ENCODE data around the gene PKMYT1. TPM values are rescaled to one million over a fixed set of nuclear protein-coding genes. Genes with fewer than 3 reads are reported as not detected.

PKMYT1 gene
- total and polyA plus RNA-seq, 12 donors, result 0.34 to 4.2 (median 0.71) TPM; not detected in 1

GRCh38 chr16:2969545-2970521 is 10.4 kb downstream of the PKMYT1 start:
- Histone ChIP-seq H3K27me3 (peaks cover 30 to 41% (median 35%) of the 10 kb centered on the region in 7 donors), H3K36me3 (peaks cover 0 to 21% (median 0%) of the 10 kb centered on the region in 9 donors), H3K27ac (peak overlapping the region in 9 of 10 donors; percentile 38 to 83 (median 63)), H3K4me3 (peak overlapping the region; percentile 44 to 90 (median 78)), H3K9me3 (no peaks in the 10 kb centered on the region), H3K4me1 (peaks cover under 1 to 55% (median 43%) of the 10 kb centered on the region in 9 donors)
- 3 to 4% methylated on average over 65 to 83 of the region's 83 CpGs for WGBS, 2 donors
- intact Hi-C loops (cut with DNase I), result no loop called here
- peak in 7 of 9 donors; percentile 29 to 67 (median 55) for TF ChIP-seq CTCF (IDR thresholded peaks at IDR 0.05)
- ATAC-seq, result peak; percentile 10 to 49 (median 30)
- peak; percentile 55 to 67 for DNase-seq

- Histone ChIP-seq H3K27ac (peak within 1 kb of the TSS in 9 of 10 donors; percentile 38 to 83 (median 63)), H3K9me3 (no peaks in the 10 kb centered on the region), H3K36me3 (peaks cover 0 to 21% (median 0%) of the 10 kb centered on the region in 9 donors), H3K4me1 (peaks cover 8 to 64% (median 52%) of the 10 kb centered on the region in 9 donors), H3K27me3 (peaks cover 39 to 50% (median 44%) of the 10 kb centered on the region in 7 donors), H3K4me3 (peak within 1 kb of the TSS; percentile 44 to 90 (median 78))
- ATAC-seq (peak; percentile 88 to 96 (median 92)), DNase-seq (peak; percentile 83 to 90)
- TF ChIP-seq CTCF (IDR thresholded peaks at IDR 0.05), result no peak
- intact Hi-C loops (cut with DNase I), result no loop called here
- WGBS, 2 donors, result 0 to 1% methylated on average over 88 to 98 of the region's 98 CpGs
Observed at GRCh38 chr16:2968738-2969544, 11.3 kb downstream of the PKMYT1 start, which contains the start of gene PAQR4. PAQR4 (plus strand) TSS chr16:2969348; CDS start chr16:2969675, 327 bp downstream.

- peak overlapping the region; percentile 24 to 90 (median 78) for H3K4me3 ChIP-seq
- no peak for ATAC-seq
- intact Hi-C loops (cut with DNase I), result no loop called here
- TF ChIP-seq CTCF (IDR thresholded peaks at IDR 0.05), result no peak
- H3K27me3 ChIP-seq, result peaks cover 44 to 56% (median 50%) of the 10 kb centered on the region in 7 donors
- DNase-seq, result no peak
- H3K9me3 ChIP-seq, result no peaks in the 10 kb centered on the region
- peak overlapping the region in 1 of 10 donors; percentile 3 for H3K27ac ChIP-seq
- peaks cover 14 to 67% (median 58%) of the 10 kb centered on the region in 9 donors for H3K4me1 ChIP-seq
- 14 to 18% methylated on average over 17 to 18 of the region's 18 CpGs for WGBS, 2 donors
- H3K36me3 ChIP-seq, result peaks cover 0 to 18% (median 0%) of the 10 kb centered on the region in 9 donors
Observed at GRCh38 chr16:2968368-2968737, 11.9 kb downstream of the PKMYT1 start.

- H3K36me3 ChIP-seq, result peaks cover 0 to 12% (median 0%) of the 10 kb centered on the region in 9 donors
- no peak for DNase-seq
- peaks cover 51 to 62% (median 56%) of the 10 kb centered on the region in 7 donors for H3K27me3 ChIP-seq
- WGBS, 2 donors, result 45% methylated on average over 31 to 33 of the region's 33 CpGs
- TF ChIP-seq CTCF (IDR thresholded peaks at IDR 0.05), result no peak
- H3K4me3 ChIP-seq, result no peak overlapping the region
- intact Hi-C loops (cut with DNase I), result no loop called here
- H3K4me1 ChIP-seq, result peaks cover 16 to 70% (median 58%) of the 10 kb centered on the region in 9 donors
- H3K9me3 ChIP-seq, result no peaks in the 10 kb centered on the region
- ATAC-seq, result no peak
- H3K27ac ChIP-seq, result no peak overlapping the region
Observed at GRCh38 chr16:2967721-2968161, 12.5 kb downstream of the PKMYT1 start.

Data from heart right ventricle (tissue), 16 donors.